HG02642 (cell line): ENCODE measurements around the gene LTB4R2.
"Not testable (repeated sequence)": the region's sequence is repeated elsewhere in the genome, so short reads cannot be mapped to it uniquely, and the experiment has no call there.

Experiments
- ATAC-seq: cut with Tn5 transposase; IDR thresholded peaks from one replicate; pipeline ENCODE4 v1.9.1; 2021; ENCODE audit warnings: mild to moderate bottlenecking; ENCODE audit not compliant: unreplicated experiment, poor library complexity

LTB4R2 gene

GRCh38 chr14:24335461-24336171, 25.7 kb downstream of the LTB4R2 start:
- ATAC-seq: no peak

GRCh38 chr14:24337144-24337823, 27.3 kb downstream of the LTB4R2 start:
- no peak for ATAC-seq

- ATAC-seq: no peak
These were observed 27.9 kb downstream of the LTB4R2 start for GRCh38 chr14:24337824-24338175.

- no peak for ATAC-seq
These were observed 28.9 kb downstream of the LTB4R2 start for GRCh38 chr14:24338843-24339242.

DNA sequence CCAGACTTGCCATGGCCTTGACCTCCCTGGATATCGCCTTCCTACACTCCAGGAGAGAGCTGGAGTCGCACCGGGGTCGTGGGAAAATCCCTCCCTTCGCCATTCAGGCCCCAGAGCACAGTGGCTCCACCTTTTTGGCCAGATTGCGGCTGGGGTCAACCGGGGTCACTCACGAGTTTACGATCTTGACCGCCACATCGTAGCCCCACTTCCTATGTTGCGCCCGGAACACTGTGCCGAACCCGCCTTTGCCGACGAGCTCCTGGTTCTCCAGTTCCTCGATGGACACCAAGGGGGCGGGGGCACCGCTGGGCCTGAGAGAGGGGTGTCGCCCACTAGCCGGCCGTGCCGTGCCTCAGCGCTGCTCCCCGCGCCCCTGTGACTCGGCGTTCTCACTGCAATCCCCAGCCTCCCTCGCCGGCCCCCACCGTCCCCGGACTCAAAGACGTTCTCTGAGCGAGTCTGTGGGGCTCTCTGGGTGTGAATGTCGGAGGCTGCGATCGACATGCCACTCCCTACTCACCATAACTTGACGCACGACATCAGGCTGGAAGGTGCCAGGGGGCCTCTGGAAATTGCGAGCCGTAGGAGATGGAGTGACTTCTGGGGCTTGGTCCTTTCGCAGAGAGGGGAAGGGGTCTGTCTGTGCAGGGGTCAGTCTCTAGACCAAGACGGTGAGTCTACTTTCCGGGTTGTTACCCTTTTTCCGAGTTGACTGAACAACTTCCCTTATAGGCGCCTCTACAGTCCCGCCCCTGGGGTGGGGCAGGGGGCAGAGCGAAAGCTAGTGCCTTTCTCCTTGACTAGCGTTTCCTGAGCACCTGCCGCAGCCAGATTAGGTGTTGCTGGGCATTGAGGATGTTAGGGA, 29.6 kb downstream of the LTB4R2 start, which contains the start of gene RIPK3:
Gene RIPK3, minus strand, starts transcription at position 708 of the 868 bp plus-strand sequence. Its CDS starts 165 bp downstream, at position 543.
- ATAC-seq: peak; percentile 88

DNA sequence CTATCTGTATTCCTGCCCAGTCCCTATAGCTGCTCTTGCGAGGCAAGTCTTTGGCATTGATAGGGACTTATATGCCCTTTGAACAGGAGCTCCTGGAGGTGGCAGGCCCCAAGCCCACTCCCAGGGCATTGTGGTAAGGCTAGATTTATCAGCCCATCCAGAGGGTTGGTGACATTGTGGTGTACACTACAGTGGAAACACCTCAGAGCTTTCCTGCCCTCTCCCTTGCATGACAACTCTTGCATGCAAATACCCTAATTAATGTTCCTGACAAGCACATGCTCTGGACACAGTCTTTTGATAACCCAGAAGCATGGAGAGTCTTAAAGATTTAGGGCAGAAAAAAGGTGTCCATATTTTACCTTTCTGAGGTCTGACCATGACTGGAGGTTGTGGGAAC, 30.7 kb downstream of the LTB4R2 start:
- no peak for ATAC-seq

DNA sequence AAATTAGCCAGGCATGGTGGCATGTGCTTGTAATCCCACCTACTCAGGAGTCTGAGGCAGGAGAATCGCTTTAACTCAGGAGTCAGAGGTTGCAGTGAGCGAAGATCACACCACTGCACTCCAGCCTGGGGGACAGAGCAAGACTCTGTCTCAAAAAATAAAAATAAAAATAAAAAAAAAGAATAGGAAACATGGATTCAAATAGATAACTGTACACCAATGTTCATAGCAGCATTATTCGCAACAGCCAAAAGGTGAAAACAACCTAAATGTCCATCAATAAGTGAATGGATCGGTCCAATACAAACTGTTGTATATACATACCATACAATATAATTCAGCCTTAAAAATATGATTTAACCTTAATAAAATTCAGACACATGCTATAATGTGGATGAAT, 32.9 kb downstream of the LTB4R2 start:
- no peak for ATAC-seq

DNA sequence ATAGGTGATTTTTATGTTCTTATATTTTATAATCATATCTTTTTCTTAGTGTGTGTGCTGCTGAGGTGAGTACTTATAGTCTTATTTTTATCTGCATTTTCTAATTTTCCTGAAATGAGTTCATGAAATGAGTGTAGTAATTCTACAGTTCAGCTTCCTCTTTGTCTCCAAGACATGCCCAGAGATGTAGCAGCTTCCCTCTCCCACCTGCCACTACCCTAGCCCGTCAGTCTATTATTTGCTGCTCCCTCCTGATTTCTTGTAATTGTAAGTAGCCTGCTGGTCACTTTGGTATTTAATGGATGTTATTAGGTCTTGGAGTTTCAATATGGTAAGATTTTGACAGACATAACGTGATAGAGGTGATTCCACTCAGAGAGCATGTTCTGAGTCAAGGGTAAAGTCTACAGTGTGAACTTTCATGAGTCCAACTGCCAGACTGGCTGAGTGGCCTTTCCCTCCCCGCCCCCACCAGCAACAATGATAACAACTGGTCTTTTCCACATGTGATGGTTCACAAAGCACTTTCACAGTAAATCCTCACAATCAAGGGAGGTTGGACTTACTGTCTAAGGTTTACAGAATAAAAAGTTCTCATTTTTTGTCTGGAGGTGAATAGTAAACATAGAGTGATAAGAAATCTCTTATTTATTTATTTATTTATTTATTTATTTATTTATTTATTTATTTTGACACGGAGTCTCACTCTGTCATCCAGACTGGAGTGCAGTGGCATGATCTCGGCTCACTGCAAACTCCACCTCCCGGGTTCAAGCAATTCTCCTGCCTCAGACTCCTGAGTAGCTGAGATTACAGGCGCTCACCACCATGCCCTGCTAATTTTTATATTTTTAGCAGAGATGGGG, 34.1 kb downstream of the LTB4R2 start:
- ATAC-seq: no peak

GRCh38 chr14:24347134-24347533, 37.2 kb downstream of the LTB4R2 start:
- ATAC-seq: no peak

DNA sequence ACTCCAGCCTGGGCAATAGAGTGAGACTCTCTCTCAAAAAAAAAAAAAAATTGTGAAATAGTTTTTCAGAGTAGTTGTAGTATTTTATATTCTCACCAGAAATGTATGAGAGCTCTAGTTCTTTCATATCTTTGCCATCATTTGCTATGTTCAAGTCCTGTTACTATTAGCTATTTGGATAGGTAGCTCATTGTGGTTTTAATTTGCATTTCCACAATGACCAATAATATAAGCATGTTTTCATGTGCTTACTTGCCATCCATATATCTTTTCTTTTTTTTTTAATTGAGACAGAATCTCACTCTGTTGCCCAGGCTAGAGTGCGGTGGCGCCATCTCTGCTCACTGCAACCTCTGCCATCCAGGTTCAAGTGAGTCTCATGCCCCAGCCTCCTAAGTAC, 38.2 kb downstream of the LTB4R2 start:
- ATAC-seq: no peak

DNA sequence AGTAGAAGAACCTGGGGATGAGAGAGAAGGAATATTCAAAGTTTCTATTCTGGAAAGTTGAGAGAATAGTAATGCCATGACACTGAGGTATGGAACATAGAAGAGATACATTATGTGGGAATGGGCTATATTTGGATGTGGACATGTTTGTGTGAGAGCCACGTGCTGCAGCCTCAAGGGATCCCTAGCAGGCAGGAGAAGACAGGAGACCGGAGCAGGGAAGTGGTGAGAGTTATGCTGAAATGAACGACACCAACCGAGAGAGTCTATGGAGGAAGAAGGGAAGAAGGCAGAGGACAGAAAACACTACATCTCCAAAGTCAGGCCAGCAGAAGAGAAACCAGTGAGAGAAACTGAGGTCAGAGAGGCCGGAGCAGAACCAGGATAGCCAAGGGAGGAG, 39.8 kb downstream of the LTB4R2 start:
- ATAC-seq: no peak

GRCh38 chr14:24351517-24351916, 41.6 kb downstream of the LTB4R2 start:
- no peak for ATAC-seq

DNA sequence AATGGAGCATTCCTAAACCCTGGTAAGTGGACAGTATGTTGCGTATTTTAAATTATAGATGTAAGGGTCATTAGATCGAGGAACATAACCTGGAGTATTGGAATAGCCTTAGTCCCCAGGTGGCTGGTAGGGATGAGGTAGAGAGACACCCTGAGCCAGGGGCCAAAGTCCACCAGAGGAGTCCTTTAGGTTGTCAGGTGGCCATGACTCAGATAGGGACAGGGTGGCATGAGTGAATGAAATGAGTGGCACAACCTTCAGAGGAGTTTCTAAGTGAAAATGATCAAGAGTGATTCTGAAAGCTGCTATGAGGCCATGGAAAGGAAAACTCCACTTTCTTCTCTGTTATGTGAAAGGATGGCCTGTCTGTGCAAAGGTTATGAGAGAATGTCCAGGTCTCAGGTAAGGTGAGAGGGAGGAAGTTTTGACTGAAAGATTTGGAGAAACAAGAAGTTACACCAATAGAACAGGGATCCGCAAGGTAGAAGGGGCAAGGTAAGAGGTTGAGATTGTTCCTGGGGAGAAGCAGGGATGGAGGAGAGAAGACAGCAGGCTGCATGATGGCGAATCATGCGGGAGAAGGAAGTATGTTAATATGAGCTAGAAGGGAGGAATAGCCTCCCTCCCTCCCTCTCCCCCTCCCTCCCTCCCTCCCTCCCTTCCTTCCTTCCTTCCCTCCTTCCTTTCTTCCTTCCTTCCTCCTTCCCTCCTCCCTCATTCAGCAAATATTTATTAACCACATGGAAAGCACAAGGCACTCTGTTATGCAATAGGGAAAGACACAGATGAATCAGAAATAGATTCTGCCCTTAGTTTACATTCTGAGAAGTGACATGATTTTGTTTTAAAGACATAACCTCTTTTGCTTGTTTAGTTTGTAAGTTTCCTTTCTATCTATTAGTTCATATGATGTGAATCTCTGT, 43.9 kb downstream of the LTB4R2 start:
- no peak for ATAC-seq

GRCh38 chr14:24354482-24354825, 44.5 kb downstream of the LTB4R2 start:
- not testable (repeated sequence) for ATAC-seq

DNA sequence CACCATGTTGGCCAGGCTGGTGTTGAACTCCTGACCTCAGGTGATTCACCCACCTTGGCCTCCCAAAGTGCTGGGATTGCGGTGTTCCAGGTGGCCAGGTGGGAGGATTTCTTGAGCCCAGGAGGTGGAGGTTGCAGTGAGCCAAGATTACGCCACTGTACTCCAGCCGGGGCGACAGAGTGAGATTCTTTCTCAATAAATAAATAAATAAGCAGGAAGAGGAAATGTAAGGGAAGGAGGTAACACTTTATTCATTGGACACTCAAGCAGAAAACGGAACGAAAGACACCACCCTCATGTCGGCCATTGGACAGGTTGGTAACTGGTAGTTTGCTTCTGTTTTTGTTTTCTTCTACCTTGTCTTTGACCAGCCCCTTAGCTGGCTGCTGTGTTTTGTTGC, 45.1 kb downstream of the LTB4R2 start:
- no peak for ATAC-seq

- ATAC-seq: no peak
These were observed 46.3 kb downstream of the LTB4R2 start for GRCh38 chr14:24356208-24356607.

- no peak for ATAC-seq
These were observed 50.3 kb downstream of the LTB4R2 start for GRCh38 chr14:24360281-24360680.

GRCh38 chr14:24361326-24361725, 51.4 kb downstream of the LTB4R2 start:
- no peak for ATAC-seq
